Keratinocyte (primary cell): Measurements from ENCODE around the gene ASB6.

Experiments
- EZH2 ChIP-seq: IDR thresholded peaks from one replicate; pipeline ENCODE4 v1.6.1; 2012; ENCODE audit warnings: inconsistent platforms, mild to moderate bottlenecking, low read length, moderate library complexity
- TF ChIP-seq, protein P1 (sequence below), 3 experiments: IDR thresholded peaks in 1 of 3; conservative IDR thresholded peaks in 1 of 3; optimal IDR thresholded peaks in 1 of 3; 2 replicates in 2 of 3; 3 replicates in 1 of 3; pipeline versions ENCODE3 to v1.5.1; 2011; ENCODE audit warnings: low read length in 3 of 3, mild to moderate bottlenecking in 3 of 3, moderate library complexity in 2 of 3, control low read depth in 1 of 3, inconsistent platforms in 1 of 3; ENCODE audit not compliant: insufficient read depth in 2 of 3; ENCODE audit errors: extremely low read depth in 1 of 3

DNA sequence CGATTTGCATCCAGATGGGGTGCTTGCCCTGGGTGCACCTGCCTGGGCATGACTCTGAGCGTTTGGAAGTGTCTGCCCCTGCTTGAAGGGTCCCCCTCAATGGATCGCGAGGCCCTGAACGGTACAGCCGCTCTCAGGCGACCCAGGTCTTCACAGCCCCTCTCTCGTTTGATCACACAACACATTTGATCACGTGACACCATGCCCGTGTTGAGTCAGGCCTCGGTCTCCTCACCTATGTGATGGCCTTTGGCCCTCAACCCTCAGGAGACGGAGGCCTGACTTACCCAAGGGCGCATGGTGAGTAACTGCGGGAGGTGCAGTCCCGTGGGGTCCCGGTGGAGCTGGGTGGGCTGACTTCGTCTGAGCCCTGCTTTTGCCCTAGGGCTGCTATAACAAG lies 3.0 kb upstream of the ASB6 start:
- TF ChIP-seq, protein P1, sequence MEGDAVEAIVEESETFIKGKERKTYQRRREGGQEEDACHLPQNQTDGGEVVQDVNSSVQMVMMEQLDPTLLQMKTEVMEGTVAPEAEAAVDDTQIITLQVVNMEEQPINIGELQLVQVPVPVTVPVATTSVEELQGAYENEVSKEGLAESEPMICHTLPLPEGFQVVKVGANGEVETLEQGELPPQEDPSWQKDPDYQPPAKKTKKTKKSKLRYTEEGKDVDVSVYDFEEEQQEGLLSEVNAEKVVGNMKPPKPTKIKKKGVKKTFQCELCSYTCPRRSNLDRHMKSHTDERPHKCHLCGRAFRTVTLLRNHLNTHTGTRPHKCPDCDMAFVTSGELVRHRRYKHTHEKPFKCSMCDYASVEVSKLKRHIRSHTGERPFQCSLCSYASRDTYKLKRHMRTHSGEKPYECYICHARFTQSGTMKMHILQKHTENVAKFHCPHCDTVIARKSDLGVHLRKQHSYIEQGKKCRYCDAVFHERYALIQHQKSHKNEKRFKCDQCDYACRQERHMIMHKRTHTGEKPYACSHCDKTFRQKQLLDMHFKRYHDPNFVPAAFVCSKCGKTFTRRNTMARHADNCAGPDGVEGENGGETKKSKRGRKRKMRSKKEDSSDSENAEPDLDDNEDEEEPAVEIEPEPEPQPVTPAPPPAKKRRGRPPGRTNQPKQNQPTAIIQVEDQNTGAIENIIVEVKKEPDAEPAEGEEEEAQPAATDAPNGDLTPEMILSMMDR (optimal IDR thresholded peaks at IDR 0.05 in 1 of 3, IDR thresholded peaks at IDR 0.05 in 1 of 3, conservative IDR thresholded peaks at IDR 0.05 in 1 of 3; ENCODE audit: extremely low read depth in 1 of 3, insufficient read depth in 2 of 3, low read length in 3 of 3): no peak
- TF ChIP-seq EZH2: no peak
